Natural killer cell treated with Interleukin-12 subunit alpha and Interleukin-12 subunit beta and Interleukin-15 and Interleukin-18, amount 100 ng/mL, for 72 hours (primary cell): ENCODE results near the gene NBPF4. TPM values are rescaled to one million over a fixed set of nuclear protein-coding genes. Genes with fewer than 3 reads are reported as not detected.
A peak's percentile ranks its signal among the peaks of the same experiment; 100 is the strongest.
"Not testable (repeated sequence)": the region's sequence is repeated elsewhere in the genome, so short reads cannot be mapped to it uniquely, and the experiment has no call there.

Experiments
- ATAC-seq, 2 donors: fragments of 150-1000 bp; cut with Tn5 transposase in 1 of 2; sonication (Bioruptor Pico), chemical (Tn5 transposase) in 1 of 2; 2 replicates each; pipeline ENCODE4 v1.10.0; 2021
- DNase-seq: peaks from one replicate; pipeline ENCODE4 v3.0.0; 2022; ENCODE audit warnings: low spot score
- H3K27ac Mint-ChIP-seq, 2 donors: 1 replicate in 1 of 2; 2 replicates in 1 of 2; pipeline ENCODE4 v1.8.0; 2022; ENCODE audit warnings: mixed read lengths in 2 of 2, mild to moderate bottlenecking in 1 of 2, moderate library complexity in 1 of 2
- H3K27me3 Mint-ChIP-seq, 2 donors: 1 replicate in 1 of 2; 2 replicates in 1 of 2; pipeline ENCODE4 v1.8.0; 2022; ENCODE audit warnings: mixed read lengths in 2 of 2
- H3K36me3 Mint-ChIP-seq: one replicate; pipeline ENCODE4 v1.8.0; 2022; ENCODE audit warnings: mixed read lengths
- H3K4me1 Mint-ChIP-seq, 2 donors: 1 replicate in 1 of 2; 2 replicates in 1 of 2; pipeline ENCODE4 v1.8.0; 2022; ENCODE audit warnings: low read depth in 2 of 2, mixed read lengths in 2 of 2, mild to moderate bottlenecking in 1 of 2
- H3K4me3 Mint-ChIP-seq: one replicate; pipeline ENCODE4 v1.8.0; 2022; ENCODE audit warnings: mixed read lengths
- H3K9me3 Mint-ChIP-seq: 2 replicates; pipeline ENCODE4 v1.8.0; 2022; ENCODE audit warnings: mixed read lengths
- total RNA-seq, 2 donors: library from RNA; stranded (reverse); gene quantifications; one replicate each; pipeline ENCODE4 v1.2.3, GENCODE V29; 2022

Gene NBPF4
- not detected for total RNA-seq

- not testable (repeated sequence) for H3K27ac Mint-ChIP-seq, H3K4me3 Mint-ChIP-seq, ATAC-seq, H3K4me1 Mint-ChIP-seq, H3K27me3 Mint-ChIP-seq, H3K9me3 Mint-ChIP-seq, DNase-seq, H3K36me3 Mint-ChIP-seq
These were observed at the start of gene NBPF4 for GRCh38 chr1:108243976-108244375. Gene NBPF4 (minus strand): TSS chr1:108244076. CDS start chr1:108243761, 315 bp downstream.

- DNase-seq, ATAC-seq, H3K27ac Mint-ChIP-seq, H3K9me3 Mint-ChIP-seq, H3K4me3 Mint-ChIP-seq, H3K36me3 Mint-ChIP-seq, H3K4me1 Mint-ChIP-seq, H3K27me3 Mint-ChIP-seq: not testable (repeated sequence)
These were observed 38.8 kb upstream of the NBPF4 start for GRCh38 chr1:108282528-108283257.

- H3K4me1 Mint-ChIP-seq, H3K4me3 Mint-ChIP-seq, H3K36me3 Mint-ChIP-seq, H3K27ac Mint-ChIP-seq, H3K27me3 Mint-ChIP-seq, H3K9me3 Mint-ChIP-seq, DNase-seq: not testable (repeated sequence)
- peak; percentile 79 to 84 for ATAC-seq
These were observed 28.8 kb upstream of the NBPF4 start for GRCh38 chr1:108272485-108273327.

- not testable (repeated sequence) for H3K4me3 Mint-ChIP-seq, H3K36me3 Mint-ChIP-seq, H3K4me1 Mint-ChIP-seq, H3K27ac Mint-ChIP-seq, H3K9me3 Mint-ChIP-seq, DNase-seq, ATAC-seq, H3K27me3 Mint-ChIP-seq
These were observed 23.2 kb upstream of the NBPF4 start for GRCh38 chr1:108267097-108267496.

GRCh38 chr1:108261967-108262366, 18.1 kb upstream of the NBPF4 start:
- ATAC-seq, H3K4me3 Mint-ChIP-seq, H3K36me3 Mint-ChIP-seq, H3K27ac Mint-ChIP-seq, H3K9me3 Mint-ChIP-seq, H3K4me1 Mint-ChIP-seq, DNase-seq, H3K27me3 Mint-ChIP-seq: not testable (repeated sequence)

GRCh38 chr1:108261519-108261918, 17.6 kb upstream of the NBPF4 start:
- not testable (repeated sequence) for H3K9me3 Mint-ChIP-seq, H3K36me3 Mint-ChIP-seq, H3K27ac Mint-ChIP-seq, H3K4me1 Mint-ChIP-seq, H3K4me3 Mint-ChIP-seq, H3K27me3 Mint-ChIP-seq, DNase-seq
- ATAC-seq, result peak; percentile 54 to 63

- not testable (repeated sequence) for H3K4me1 Mint-ChIP-seq, H3K36me3 Mint-ChIP-seq, DNase-seq, H3K27ac Mint-ChIP-seq, H3K4me3 Mint-ChIP-seq, H3K9me3 Mint-ChIP-seq, ATAC-seq, H3K27me3 Mint-ChIP-seq
These were observed 16.8 kb upstream of the NBPF4 start for GRCh38 chr1:108260578-108261259.

GRCh38 chr1:108255426-108255825, 11.6 kb upstream of the NBPF4 start:
- not testable (repeated sequence) for H3K36me3 Mint-ChIP-seq, H3K9me3 Mint-ChIP-seq, H3K27ac Mint-ChIP-seq, H3K4me1 Mint-ChIP-seq, H3K27me3 Mint-ChIP-seq, DNase-seq, H3K4me3 Mint-ChIP-seq
- peak; percentile 85 to 94 for ATAC-seq

- not testable (repeated sequence) for H3K9me3 Mint-ChIP-seq, H3K4me3 Mint-ChIP-seq, DNase-seq, H3K36me3 Mint-ChIP-seq, H3K27me3 Mint-ChIP-seq, H3K4me1 Mint-ChIP-seq, ATAC-seq, H3K27ac Mint-ChIP-seq
These were observed 4.5 kb downstream of the NBPF4 start for GRCh38 chr1:108239426-108239825.

GRCh38 chr1:108235308-108235707, 8.6 kb downstream of the NBPF4 start:
- not testable (repeated sequence) for H3K9me3 Mint-ChIP-seq, DNase-seq, H3K27me3 Mint-ChIP-seq, H3K4me1 Mint-ChIP-seq, H3K27ac Mint-ChIP-seq, H3K36me3 Mint-ChIP-seq, H3K4me3 Mint-ChIP-seq
- ATAC-seq, result peak; percentile 74 to 77

GRCh38 chr1:108232183-108232582, 11.7 kb downstream of the NBPF4 start:
- not testable (repeated sequence) for H3K4me1 Mint-ChIP-seq, ATAC-seq, H3K4me3 Mint-ChIP-seq, H3K27ac Mint-ChIP-seq, DNase-seq, H3K27me3 Mint-ChIP-seq, H3K36me3 Mint-ChIP-seq, H3K9me3 Mint-ChIP-seq

GRCh38 chr1:108229976-108230375, 13.9 kb downstream of the NBPF4 start:
- DNase-seq, H3K9me3 Mint-ChIP-seq, H3K4me1 Mint-ChIP-seq, H3K27me3 Mint-ChIP-seq, H3K27ac Mint-ChIP-seq, H3K36me3 Mint-ChIP-seq, ATAC-seq, H3K4me3 Mint-ChIP-seq: not testable (repeated sequence)

- not testable (repeated sequence) for H3K9me3 Mint-ChIP-seq, DNase-seq, H3K36me3 Mint-ChIP-seq, H3K27ac Mint-ChIP-seq, H3K4me1 Mint-ChIP-seq, H3K27me3 Mint-ChIP-seq, H3K4me3 Mint-ChIP-seq, ATAC-seq
These were observed 16.1 kb downstream of the NBPF4 start for GRCh38 chr1:108227772-108228171.

- not testable (repeated sequence) for H3K36me3 Mint-ChIP-seq, H3K27ac Mint-ChIP-seq, DNase-seq, ATAC-seq, H3K27me3 Mint-ChIP-seq, H3K4me3 Mint-ChIP-seq, H3K9me3 Mint-ChIP-seq, H3K4me1 Mint-ChIP-seq
These were observed 17.0 kb downstream of the NBPF4 start for GRCh38 chr1:108226855-108227254.
